HepG2 (cell line): ENCODE results near the gene ATAD3A. TPM values are rescaled to one million over a fixed set of nuclear protein-coding genes. Genes with fewer than 3 reads are reported as not detected.

ENCODE experiments used
- E2F5 ChIP-seq: sonication (generic); formaldehyde crosslinking; conservative IDR thresholded peaks from 2 replicates; pipeline ENCODE4 v1.4.0; 2020; ENCODE audit warnings: missing genetic modification reagents
- FOSL1 ChIP-seq: sonication (generic); formaldehyde crosslinking; IDR thresholded peaks from 2 replicates; pipeline ENCODE4 v1.9.0; 2021; ENCODE audit warnings: missing genetic modification reagents, borderline replicate concordance
- JUNB ChIP-seq: sonication (generic); formaldehyde crosslinking; IDR thresholded peaks from 2 replicates; pipeline ENCODE4 v1.8.0; 2022; ENCODE audit warnings: missing genetic modification reagents, mild to moderate bottlenecking, borderline replicate concordance
- KLF11 ChIP-seq: IDR thresholded peaks from 2 replicates; pipeline ENCODE4 v1.6.1; 2016; ENCODE audit warnings: missing compliant biosample characterization
- MEIS2 ChIP-seq: sonication (generic); formaldehyde crosslinking; IDR thresholded peaks from 2 replicates; pipeline ENCODE4 v1.9.0; 2021; ENCODE audit warnings: mild to moderate bottlenecking, missing genetic modification reagents
- MLLT10 ChIP-seq: sonication (generic); formaldehyde crosslinking; IDR thresholded peaks from 2 replicates; pipeline ENCODE4 v1.4.0; 2020; ENCODE audit warnings: missing genetic modification reagents
- MLX ChIP-seq: IDR thresholded peaks from 2 replicates; pipeline ENCODE4 v1.6.1; 2016
- NCOR1 ChIP-seq: fragments of 200-600 bp; sonication (generic); IDR thresholded peaks from 2 replicates; pipeline ENCODE4 v1.7.0; 2017; ENCODE audit warnings: antibody characterized with exemption, low read length, borderline replicate concordance
- RNF219 ChIP-seq: sonication (generic); formaldehyde crosslinking; IDR thresholded peaks from 2 replicates; pipeline ENCODE4 v1.5.0; 2020; ENCODE audit warnings: mild to moderate bottlenecking, missing genetic modification reagents
- SALL2 ChIP-seq: sonication (generic); formaldehyde crosslinking; IDR thresholded peaks from 2 replicates; pipeline ENCODE4 v1.8.1; 2023; ENCODE audit warnings: mild to moderate bottlenecking, missing genetic modification reagents, inconsistent platforms
- SIX1 ChIP-seq: sonication (generic); formaldehyde crosslinking; IDR thresholded peaks from 2 replicates; pipeline ENCODE4 v1.4.0; 2020; ENCODE audit warnings: missing genetic modification reagents, borderline replicate concordance
- SRSF4 ChIP-seq: fragments of 200-400 bp; formaldehyde crosslinking; IDR thresholded peaks from one replicate; pipeline ENCODE4 v1.6.1; 2018; ENCODE audit warnings: mild to moderate bottlenecking, low read depth, low read length, moderate library complexity; ENCODE audit not compliant: poor library complexity, severe bottlenecking
- TCF12 ChIP-seq, 2 experiments: fragments of 450-650 bp in 1 of 2; sonication (generic) in 1 of 2; formaldehyde crosslinking in 1 of 2; IDR thresholded peaks; 2 replicates each; pipeline versions ENCODE4 v1.6.1 to v1.8.0; 2017 to 2022; ENCODE audit warnings: antibody characterized with exemption in 1 of 2, mild to moderate bottlenecking in 1 of 2, missing genetic modification reagents in 1 of 2, moderate library complexity in 1 of 2
- ZBTB1 ChIP-seq: sonication (generic); formaldehyde crosslinking; IDR thresholded peaks from 2 replicates; pipeline ENCODE4 v1.4.0; 2020; ENCODE audit warnings: missing genetic modification reagents, borderline replicate concordance
- ZBTB38 ChIP-seq: sonication (generic); formaldehyde crosslinking; IDR thresholded peaks from 2 replicates; pipeline ENCODE4 v1.5.1; 2020; ENCODE audit warnings: mild to moderate bottlenecking, missing genetic modification reagents
- ZFAT ChIP-seq: sonication (generic); formaldehyde crosslinking; conservative IDR thresholded peaks from 2 replicates; pipeline ENCODE4 v1.8.1; 2023; ENCODE audit warnings: missing genetic modification reagents, inconsistent platforms
- ZNF333 ChIP-seq: sonication (generic); formaldehyde crosslinking; IDR thresholded peaks from 2 replicates; pipeline ENCODE4 v1.4.0; 2020; ENCODE audit warnings: mild to moderate bottlenecking, missing genetic modification reagents, borderline replicate concordance
- ZNF414 ChIP-seq: sonication (generic); formaldehyde crosslinking; IDR thresholded peaks from 2 replicates; pipeline ENCODE4 v1.5.0; 2020; ENCODE audit warnings: missing genetic modification reagents
- ZNF430 ChIP-seq: sonication (generic); formaldehyde crosslinking; IDR thresholded peaks from 2 replicates; pipeline ENCODE4 v1.9.0; 2021; ENCODE audit warnings: mild to moderate bottlenecking, missing genetic modification reagents
- ZNF629 ChIP-seq: sonication (generic); formaldehyde crosslinking; conservative IDR thresholded peaks from 2 replicates; pipeline ENCODE4 v1.5.0; 2020; ENCODE audit warnings: missing genetic modification reagents
- ZNF709 ChIP-seq: sonication (generic); formaldehyde crosslinking; IDR thresholded peaks from 2 replicates; pipeline ENCODE4 v1.5.0; 2020; ENCODE audit warnings: mild to moderate bottlenecking, missing genetic modification reagents
- polyA plus RNA-seq, 8 experiments: library from polyadenylated mRNA; depleted of rRNA in 3 of 8; stranded (reverse) in 7 of 8; unstranded in 1 of 8; fragments of >200 nt; fragmentation: Illumina TruSeq in 4 of 8; extraction: Trizol in 4 of 8; gene quantifications; 2 replicates each; pipeline versions ENCODE4 v1.2.1 to v1.2.3, GENCODE V29; 2011 to 2016; ENCODE audit warnings: low read depth in 4 of 8, missing spikeins in 1 of 8, mixed read lengths in 1 of 8; ENCODE audit not compliant: insufficient read depth in 1 of 8
- total RNA-seq, 5 experiments: library from RNA; depleted of rRNA; stranded (reverse); fragments of >200 nt; fragmentation: Illumina TruSeq; extraction: Trizol; gene quantifications; 2 replicates each; pipeline ENCODE4 v1.2.3, GENCODE V29; 2016; ENCODE audit warnings: low read depth in 1 of 5
- TF ChIP-seq, protein P1 (sequence below): sonication (generic); formaldehyde crosslinking; IDR thresholded peaks from 2 replicates; pipeline ENCODE4 v1.5.1; 2020; ENCODE audit warnings: mild to moderate bottlenecking, missing genetic modification reagents, moderate library complexity
- TF ChIP-seq, protein P2 (sequence below): IDR thresholded peaks from 2 replicates; pipeline ENCODE4 v1.6.1; 2016; ENCODE audit warnings: missing compliant biosample characterization, missing genetic modification reagents, borderline replicate concordance

The ATAD3A gene
- total and polyA plus RNA-seq, 2 of the 13 experiments (the other 11 are each of a cell fraction or from before 2014, with no cell fraction given) = 10.6 to 49.0 TPM

DNA sequence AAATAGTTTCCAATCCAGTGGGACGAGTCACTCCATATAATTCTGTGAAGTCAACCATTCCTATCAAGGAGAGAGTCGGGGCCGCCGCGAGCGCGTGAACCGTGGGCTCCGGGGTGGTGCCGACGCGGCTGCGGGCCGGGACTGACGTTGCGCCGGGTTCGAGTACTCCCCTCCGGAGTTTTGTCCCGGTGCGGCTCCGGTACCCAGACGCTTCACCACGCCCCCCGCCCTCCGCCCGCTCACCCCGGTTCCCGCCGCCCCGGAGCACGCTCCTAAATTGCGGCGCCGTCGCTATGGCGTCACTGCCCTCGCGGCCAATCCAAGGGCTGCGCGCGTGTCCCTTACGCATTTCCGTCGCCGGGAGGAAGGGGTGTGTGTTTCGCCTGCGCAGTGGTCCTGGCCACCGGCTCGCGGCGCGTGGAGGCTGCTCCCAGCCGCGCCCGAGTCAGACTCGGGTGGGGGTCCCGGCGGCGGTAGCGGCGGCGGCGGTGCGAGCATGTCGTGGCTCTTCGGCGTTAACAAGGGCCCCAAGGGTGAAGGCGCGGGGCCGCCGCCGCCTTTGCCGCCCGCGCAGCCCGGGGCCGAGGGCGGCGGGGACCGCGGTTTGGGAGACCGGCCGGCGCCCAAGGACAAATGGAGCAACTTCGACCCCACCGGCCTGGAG is 40.4 kb upstream of the ATAD3A start, which contains the start of gene ATAD3B (continued):
- TF ChIP-seq ZNF333 (CRISPR knock-in tag) = peak; percentile 62; the same call in 1 of the 2 replicates
- TF ChIP-seq ZFAT (CRISPR knock-in tag) = no peak
- no peak for TF ChIP-seq MEIS2 (CRISPR knock-in tag)
- TF ChIP-seq SIX1 = no peak
- TF ChIP-seq MLX (CRISPR knock-in tag) = no peak
- no peak for TF ChIP-seq RNF219 (CRISPR knock-in tag)
- TF ChIP-seq TCF12 (IDR thresholded peaks at IDR 0.05) = no peak
- no peak for TF ChIP-seq TCF12 (CRISPR knock-in tag; IDR thresholded peaks at IDR 0.05)
- peak; percentile 22; the same call in 1 of the 2 replicates for TF ChIP-seq ZNF430 (CRISPR knock-in tag)
- TF ChIP-seq MLLT10 (CRISPR knock-in tag) = no peak
- TF ChIP-seq, protein P1, sequence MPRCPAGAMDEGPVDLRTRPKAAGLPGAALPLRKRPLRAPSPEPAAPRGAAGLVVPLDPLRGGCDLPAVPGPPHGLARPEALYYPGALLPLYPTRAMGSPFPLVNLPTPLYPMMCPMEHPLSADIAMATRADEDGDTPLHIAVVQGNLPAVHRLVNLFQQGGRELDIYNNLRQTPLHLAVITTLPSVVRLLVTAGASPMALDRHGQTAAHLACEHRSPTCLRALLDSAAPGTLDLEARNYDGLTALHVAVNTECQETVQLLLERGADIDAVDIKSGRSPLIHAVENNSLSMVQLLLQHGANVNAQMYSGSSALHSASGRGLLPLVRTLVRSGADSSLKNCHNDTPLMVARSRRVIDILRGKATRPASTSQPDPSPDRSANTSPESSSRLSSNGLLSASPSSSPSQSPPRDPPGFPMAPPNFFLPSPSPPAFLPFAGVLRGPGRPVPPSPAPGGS (CRISPR knock-in tag) = no peak
- TF ChIP-seq NCOR1 = no peak
- no peak for TF ChIP-seq ZNF414
- peak; percentile 93 for TF ChIP-seq E2F5 (CRISPR knock-in tag)
- TF ChIP-seq SALL2 (CRISPR knock-in tag) = peak; percentile 69; the same call in 1 of the 2 replicates
- peak; percentile 40 for TF ChIP-seq ZBTB38 (CRISPR knock-in tag)
- TF ChIP-seq FOSL1 (CRISPR knock-in tag) = no peak
- TF ChIP-seq ZNF629 (CRISPR knock-in tag) = no peak
- no peak for TF ChIP-seq SRSF4
- TF ChIP-seq ZBTB1 = no peak
- no peak for TF ChIP-seq KLF11 (CRISPR knock-in tag)
- TF ChIP-seq, protein P2, sequence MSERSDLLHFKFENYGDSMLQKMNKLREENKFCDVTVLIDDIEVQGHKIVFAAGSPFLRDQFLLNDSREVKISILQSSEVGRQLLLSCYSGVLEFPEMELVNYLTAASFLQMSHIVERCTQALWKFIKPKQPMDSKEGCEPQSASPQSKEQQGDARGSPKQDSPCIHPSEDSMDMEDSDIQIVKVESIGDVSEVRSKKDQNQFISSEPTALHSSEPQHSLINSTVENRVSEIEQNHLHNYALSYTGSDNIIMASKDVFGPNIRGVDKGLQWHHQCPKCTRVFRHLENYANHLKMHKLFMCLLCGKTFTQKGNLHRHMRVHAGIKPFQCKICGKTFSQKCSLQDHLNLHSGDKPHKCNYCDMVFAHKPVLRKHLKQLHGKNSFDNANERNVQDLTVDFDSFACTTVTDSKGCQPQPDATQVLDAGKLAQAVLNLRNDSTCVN (CRISPR knock-in tag) = 0 out of 2 replicates have a peak, but pooled peaks have one; percentile 31
- TF ChIP-seq ZNF709 (CRISPR knock-in tag) = no peak
- no peak for TF ChIP-seq JUNB
